ENCODE data around the gene WBP11. TPM values are rescaled to one million over a fixed set of nuclear protein-coding genes. Genes with fewer than 3 reads are reported as not detected.

Gene WBP11
- total and polyA plus RNA-seq, 2 of the 13 experiments (the other 11 are each of a cell fraction or from before 2014, with no cell fraction given) = 7.6 to 31.0 TPM

DNA sequence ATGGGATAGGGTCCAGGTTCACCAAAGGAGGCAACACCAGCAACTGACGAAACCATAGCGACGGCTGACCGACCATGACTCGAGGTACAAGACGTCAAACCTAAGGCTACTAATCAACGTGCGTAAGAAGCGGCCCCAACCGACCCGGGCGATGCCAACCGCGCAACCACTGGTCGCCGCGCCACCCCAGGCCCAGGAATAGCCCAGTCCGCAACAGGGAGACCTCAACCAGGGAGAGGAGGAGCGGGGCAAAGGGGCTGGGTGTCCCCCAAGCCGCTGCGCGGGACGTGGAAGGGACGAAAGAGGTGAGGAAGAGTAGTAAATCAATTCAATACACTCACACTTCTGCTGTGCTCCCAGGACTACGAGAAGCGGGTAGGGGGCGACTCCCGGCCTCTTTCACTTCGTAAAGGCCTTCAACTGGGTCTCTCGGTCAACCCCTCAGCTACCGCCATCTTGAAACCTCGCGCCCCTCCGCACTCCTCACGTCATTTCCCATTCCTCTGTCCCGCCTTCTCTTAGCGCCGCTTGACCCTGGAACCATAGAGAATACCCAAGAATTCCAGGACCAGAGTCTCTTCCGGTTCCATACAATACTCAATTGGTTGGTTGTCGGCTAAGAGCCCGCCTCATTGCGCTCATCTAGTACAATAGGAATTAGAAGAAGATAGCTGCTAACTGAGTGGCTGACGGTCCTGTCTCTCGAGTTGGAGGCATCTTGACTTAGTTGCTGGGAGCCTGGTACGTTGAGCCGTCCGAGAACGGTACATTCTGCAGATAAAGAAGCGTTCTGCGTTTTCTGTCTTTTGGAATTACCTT lies at the start of gene WBP11, which contains the start of gene C12orf60 (continued):
- TF ChIP-seq TAF15 (IDR thresholded peaks at IDR 0.05; ENCODE audit: low read depth, low read length, poor library complexity, severe bottlenecking) (no peak), ZNF142 (CRISPR knock-in tag; IDR thresholded peaks at IDR 0.05) (no peak), SMARCC2 (IDR thresholded peaks at IDR 0.05) (no peak), SETDB1 (CRISPR knock-in tag; IDR thresholded peaks at IDR 0.05; ENCODE audit: borderline replicate concordance) (no peak), CENPX (CRISPR knock-in tag; IDR thresholded peaks at IDR 0.05) (no peak), ZNF768 (CRISPR knock-in tag; IDR thresholded peaks at IDR 0.05) (no peak), ARNT2 (CRISPR knock-in tag; IDR thresholded peaks at IDR 0.05; ENCODE audit: low read depth) (no peak), TEAD2 (CRISPR knock-in tag; IDR thresholded peaks at IDR 0.05) (no peak), PRDM10 (CRISPR knock-in tag; IDR thresholded peaks at IDR 0.05; ENCODE audit: low read depth) (0 out of 2 replicates have a peak, but pooled peaks have one; percentile 28), ZSCAN9 (CRISPR knock-in tag; IDR thresholded peaks at IDR 0.05; ENCODE audit: borderline replicate concordance) (peak; percentile 58; the same call in 1 of the 2 replicates), ZNF432 (CRISPR knock-in tag; IDR thresholded peaks at IDR 0.05; ENCODE audit: borderline replicate concordance) (no peak), ZNF800 (CRISPR knock-in tag; IDR thresholded peaks at IDR 0.05) (0 out of 2 replicates have a peak, but pooled peaks have one; percentile 59), NFKBIZ (CRISPR knock-in tag; IDR thresholded peaks at IDR 0.05) (no peak), DMAP1 (CRISPR knock-in tag; IDR thresholded peaks at IDR 0.05) (peak; percentile 55; the same call in 1 of the 2 replicates), EEA1 (CRISPR knock-in tag; IDR thresholded peaks at IDR 0.05; ENCODE audit: borderline replicate concordance) (no peak)
- TF ChIP-seq, protein P1, sequence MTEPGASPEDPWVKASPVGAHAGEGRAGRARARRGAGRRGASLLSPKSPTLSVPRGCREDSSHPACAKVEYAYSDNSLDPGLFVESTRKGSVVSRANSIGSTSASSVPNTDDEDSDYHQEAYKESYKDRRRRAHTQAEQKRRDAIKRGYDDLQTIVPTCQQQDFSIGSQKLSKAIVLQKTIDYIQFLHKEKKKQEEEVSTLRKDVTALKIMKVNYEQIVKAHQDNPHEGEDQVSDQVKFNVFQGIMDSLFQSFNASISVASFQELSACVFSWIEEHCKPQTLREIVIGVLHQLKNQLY (CRISPR knock-in tag; IDR thresholded peaks at IDR 0.05) = no peak
